Mesendoderm (in vitro differentiated cells): Measurements from ENCODE around the gene MVK.
"Not testable (repeated sequence)": the region's sequence is repeated elsewhere in the genome, so short reads cannot be mapped to it uniquely, and the experiment has no call there.

Experiments used
- DNase-seq: peaks from one replicate; pipeline ENCODE4 v3.0.0; 2013
- H2AK5ac ChIP-seq: 2 replicates; pipeline ENCODE4 v1.6.1; 2013; ENCODE audit warnings: low read length, inconsistent platforms
- H2BK120ac ChIP-seq: 2 replicates; pipeline ENCODE4 v1.6.1; 2013; ENCODE audit warnings: low read depth, mild to moderate bottlenecking, low read length, moderate library complexity, mixed read lengths
- H2BK15ac ChIP-seq: replicated peaks from 2 replicates; pipeline ENCODE4 v1.6.1; 2013; ENCODE audit warnings: low read depth, mild to moderate bottlenecking, moderate library complexity
- H2BK5ac ChIP-seq: 2 replicates; pipeline ENCODE4 v1.6.1; 2013; ENCODE audit warnings: low read length, inconsistent platforms
- H3K18ac ChIP-seq: 2 replicates; pipeline ENCODE4 v1.6.1; 2013; ENCODE audit warnings: mild to moderate bottlenecking, low read length, mixed read lengths
- H3K23ac ChIP-seq: one replicate; pipeline ENCODE4 v1.6.1; 2013; ENCODE audit warnings: low read length
- H3K27ac ChIP-seq: 2 replicates; pipeline ENCODE4 v1.5.1; 2013; ENCODE audit warnings: low read depth, mild to moderate bottlenecking, inconsistent platforms, low read length, moderate library complexity
- H3K27me3 ChIP-seq: 2 replicates; pipeline ENCODE4 v1.6.1; 2013; ENCODE audit warnings: low read length, control low read depth, mild to moderate bottlenecking, inconsistent platforms; ENCODE audit not compliant: insufficient read depth, poor library complexity
- H3K36me3 ChIP-seq: 2 replicates; pipeline ENCODE4 v1.6.1; 2013; ENCODE audit warnings: low read length, inconsistent platforms; ENCODE audit not compliant: control insufficient read depth, insufficient read depth
- H3K4ac ChIP-seq: one replicate; pipeline ENCODE4 v1.6.1; 2013; ENCODE audit warnings: low read depth, mild to moderate bottlenecking, low read length, moderate library complexity
- H3K4me1 ChIP-seq: 2 replicates; pipeline ENCODE4 v1.6.1; 2013; ENCODE audit warnings: low read depth, low read length, inconsistent platforms; ENCODE audit not compliant: control insufficient read depth
- H3K4me2 ChIP-seq: 2 replicates; pipeline ENCODE4 v1.6.1; 2013; ENCODE audit warnings: low read length
- H3K4me3 ChIP-seq: 2 replicates; pipeline ENCODE4 v1.5.1; 2013; ENCODE audit warnings: mild to moderate bottlenecking, low read length
- H3K56ac ChIP-seq: one replicate; pipeline ENCODE4 v1.6.1; 2013; ENCODE audit warnings: low read length
- H3K79me1 ChIP-seq: 2 replicates; pipeline ENCODE4 v1.6.1; 2013; ENCODE audit warnings: low read length, inconsistent platforms
- H3K79me2 ChIP-seq: 2 replicates; pipeline ENCODE4 v1.6.1; 2013; ENCODE audit warnings: mild to moderate bottlenecking, low read length; ENCODE audit not compliant: control insufficient read depth, insufficient read depth
- H3K9ac ChIP-seq: 2 replicates; pipeline ENCODE4 v1.6.1; 2013; ENCODE audit warnings: low read length, inconsistent platforms
- H4K5ac ChIP-seq: one replicate; pipeline ENCODE4 v1.6.1; 2013; ENCODE audit warnings: low read length
- H4K8ac ChIP-seq: one replicate; pipeline ENCODE4 v1.6.1; 2013; ENCODE audit warnings: low read depth, mild to moderate bottlenecking, control low read depth, low read length, moderate library complexity
- WGBS: extraction: QIAGEN DNeasy Blood & Tissue Kit; methylation state at CpG from one replicate; pipeline ENCODE4 v1.1.7; 2013; ENCODE audit warnings: low lambda C conversion rate, missing lambda C conversion rate; ENCODE audit not compliant: insufficient coverage; ENCODE audit errors: extremely low coverage; 5-methylcytosine and 5-hydroxymethylcytosine counted together

Gene MVK

GRCh38 chr12:109598428-109598854 is 24.8 kb downstream of the MVK start:
- Histone ChIP-seq H3K18ac (no peak overlapping the region), H2BK120ac (no peak overlapping the region), H3K79me2 (no peaks in the 10 kb centered on the region), H3K56ac (no peak overlapping the region), H3K36me3 (no peaks in the 10 kb centered on the region), H2BK15ac (no peak overlapping the region), H3K9ac (peak overlapping the region; percentile 27), H3K4me3 (no peak overlapping the region), H3K4me1 (peaks cover 2% of the 10 kb centered on the region), H2AK5ac (no peak overlapping the region), H4K5ac (no peak overlapping the region), H3K4me2 (no peak overlapping the region), H2BK5ac (no peak overlapping the region), H3K4ac (no peak overlapping the region), H4K8ac (no peak overlapping the region), H3K79me1 (no peaks in the 10 kb centered on the region), H3K27me3 (no peaks in the 10 kb centered on the region), H3K23ac (no peak overlapping the region), H3K27ac (no peak overlapping the region)
- no peak for DNase-seq
- WGBS: no CpG with 5 or more reads among the region's 11 CpGs

- no peak overlapping the region for H3K4me3 ChIP-seq
- H4K8ac ChIP-seq: no peak overlapping the region
- H3K18ac ChIP-seq: no peak overlapping the region
- no peak overlapping the region for H2BK15ac ChIP-seq
- H4K5ac ChIP-seq: no peak overlapping the region
- H3K4me2 ChIP-seq: no peak overlapping the region
- no peaks in the 10 kb centered on the region for H3K79me2 ChIP-seq
- H2BK5ac ChIP-seq: no peak overlapping the region
- H3K9ac ChIP-seq: no peak overlapping the region
- H3K27me3 ChIP-seq: no peaks in the 10 kb centered on the region
- H3K27ac ChIP-seq: no peak overlapping the region
- no peak overlapping the region for H3K23ac ChIP-seq
- no peak overlapping the region for H2AK5ac ChIP-seq
- H3K36me3 ChIP-seq: no peaks in the 10 kb centered on the region
- no peak for DNase-seq
- H3K79me1 ChIP-seq: no peaks in the 10 kb centered on the region
- no CpG with 5 or more reads among the region's 7 CpGs for WGBS
- no peak overlapping the region for H3K4ac ChIP-seq
- H3K56ac ChIP-seq: no peak overlapping the region
- H2BK120ac ChIP-seq: no peak overlapping the region
- peaks cover 2% of the 10 kb centered on the region for H3K4me1 ChIP-seq
Observed at GRCh38 chr12:109599087-109599486, 25.5 kb downstream of the MVK start.

GRCh38 chr12:109600481-109600880 is 26.9 kb downstream of the MVK start:
- no peak overlapping the region for H3K4me3 ChIP-seq
- H2BK5ac ChIP-seq: no peak overlapping the region
- peaks cover 2% of the 10 kb centered on the region for H3K4me1 ChIP-seq
- no peak overlapping the region for H3K23ac ChIP-seq
- H3K27me3 ChIP-seq: no peaks in the 10 kb centered on the region
- H3K27ac ChIP-seq: no peak overlapping the region
- no peak overlapping the region for H3K4me2 ChIP-seq
- H3K79me2 ChIP-seq: no peaks in the 10 kb centered on the region
- no peaks in the 10 kb centered on the region for H3K36me3 ChIP-seq
- no peak overlapping the region for H4K5ac ChIP-seq
- H2BK15ac ChIP-seq: no peak overlapping the region
- no peak overlapping the region for H3K9ac ChIP-seq
- no peak overlapping the region for H2AK5ac ChIP-seq
- H4K8ac ChIP-seq: no peak overlapping the region
- DNase-seq: no peak
- H3K79me1 ChIP-seq: no peaks in the 10 kb centered on the region
- H3K18ac ChIP-seq: no peak overlapping the region
- WGBS: no CpG with 5 or more reads among the region's 2 CpGs
- no peak overlapping the region for H3K56ac ChIP-seq
- H3K4ac ChIP-seq: no peak overlapping the region
- H2BK120ac ChIP-seq: no peak overlapping the region

- Histone ChIP-seq H3K4me2 (no peak overlapping the region), H3K27me3 (no peaks in the 10 kb centered on the region), H3K9ac (no peak overlapping the region), H2BK5ac (no peak overlapping the region), H2BK15ac (no peak overlapping the region), H3K4me3 (no peak overlapping the region), H3K18ac (no peak overlapping the region), H3K27ac (no peak overlapping the region), H3K79me2 (no peaks in the 10 kb centered on the region), H4K5ac (no peak overlapping the region), H4K8ac (no peak overlapping the region), H2AK5ac (no peak overlapping the region), H3K56ac (no peak overlapping the region), H2BK120ac (no peak overlapping the region), H3K4ac (no peak overlapping the region), H3K36me3 (no peaks in the 10 kb centered on the region), H3K4me1 (peaks cover 2% of the 10 kb centered on the region), H3K23ac (no peak overlapping the region), H3K79me1 (no peaks in the 10 kb centered on the region)
- no CpG with 5 or more reads among the region's 8 CpGs for WGBS
- DNase-seq: no peak
Observed at GRCh38 chr12:109600995-109601394, 27.4 kb downstream of the MVK start.

- Histone ChIP-seq H4K8ac (no peak overlapping the region), H3K9ac (no peak overlapping the region), H2AK5ac (no peak overlapping the region), H4K5ac (no peak overlapping the region), H3K79me2 (no peaks in the 10 kb centered on the region), H2BK120ac (no peak overlapping the region), H3K4me1 (peaks cover 2% of the 10 kb centered on the region), H3K27me3 (no peaks in the 10 kb centered on the region), H3K4me2 (no peak overlapping the region), H3K4ac (no peak overlapping the region), H3K56ac (no peak overlapping the region), H2BK5ac (no peak overlapping the region), H3K4me3 (no peak overlapping the region), H3K36me3 (no peaks in the 10 kb centered on the region), H3K79me1 (no peaks in the 10 kb centered on the region), H3K27ac (no peak overlapping the region), H2BK15ac (no peak overlapping the region), H3K23ac (no peak overlapping the region), H3K18ac (no peak overlapping the region)
- WGBS: no CpG with 5 or more reads among the region's 8 CpGs
- no peak for DNase-seq
Observed at GRCh38 chr12:109601557-109601956, 28.0 kb downstream of the MVK start.

GRCh38 chr12:109602132-109602531 is 28.5 kb downstream of the MVK start:
- H3K9ac ChIP-seq, H3K18ac ChIP-seq, DNase-seq, H2AK5ac ChIP-seq, H3K36me3 ChIP-seq, H3K27ac ChIP-seq, H4K8ac ChIP-seq, H3K79me2 ChIP-seq, H2BK15ac ChIP-seq, H3K27me3 ChIP-seq, H3K4me2 ChIP-seq, H2BK5ac ChIP-seq, H3K79me1 ChIP-seq, H3K4me3 ChIP-seq, H2BK120ac ChIP-seq, H4K5ac ChIP-seq, H3K4ac ChIP-seq, H3K23ac ChIP-seq, H3K56ac ChIP-seq, H3K4me1 ChIP-seq: not testable (repeated sequence)
- no CpG with 5 or more reads among the region's 5 CpGs for WGBS
